ENCODE measurements around the gene IFIT2.

- TF ChIP-seq CTCF (IDR thresholded peaks at IDR 0.05; ENCODE audit: low read length) (no peak), EZH2 (optimal IDR thresholded peaks at IDR 0.05; ENCODE audit: low read depth, low read length) (no peak)
These were observed 32.3 kb upstream of the IFIT2 start for GRCh38 chr10:89269433-89270152.
